ENCODE data around the gene SPACA7. TPM values are rescaled to one million over a fixed set of nuclear protein-coding genes. Genes with fewer than 3 reads are reported as not detected.
A peak's percentile ranks its signal among the peaks of the same experiment; 100 is the strongest.

The SPACA7 gene
- total and polyA plus RNA-seq, 4 donors: not detected

DNA sequence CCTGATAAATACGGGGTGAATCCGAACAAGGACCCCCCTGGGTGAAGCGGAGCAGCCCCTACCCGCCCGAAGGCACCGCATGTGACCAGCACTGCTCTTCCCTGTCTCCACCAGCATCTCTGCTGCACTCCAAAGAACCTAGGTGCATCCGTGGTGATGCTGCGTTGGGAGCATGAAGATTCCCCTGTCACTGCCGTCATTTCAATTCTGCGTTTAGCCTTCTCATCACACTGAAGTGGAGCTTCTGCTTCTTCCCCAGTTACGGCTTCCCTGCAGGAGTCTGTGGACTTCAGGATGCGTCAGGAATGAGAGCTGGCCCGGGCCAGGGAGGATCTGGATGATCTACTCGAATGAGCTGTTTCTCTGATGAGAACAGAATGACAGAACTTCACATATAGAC, 47.9 kb downstream of the SPACA7 start:
- Histone ChIP-seq H3K27ac (ENCODE audit: low read depth in 1 of 2, low read length in 2 of 2) (no peak overlapping the region), H3K4me3 (ENCODE audit: low read depth in 1 of 3, low read length in 3 of 3) (peak overlapping the region in 2 of 3 donors; percentile 17 to 20), H3K36me3 (ENCODE audit: control insufficient read depth in 4 of 4, insufficient read depth in 3 of 4, low read depth in 1 of 4, low read length in 3 of 4) (peaks cover 0 to 10% (median 5%) of the 10 kb centered on the region in 4 donors), H3K27me3 (ENCODE audit: control insufficient read depth in 4 of 4, insufficient read depth in 4 of 4, low read length in 3 of 4) (no peaks in the 10 kb centered on the region), H3K4me1 (ENCODE audit: control insufficient read depth in 4 of 4, insufficient read depth in 4 of 4, low read length in 3 of 4) (no peaks in the 10 kb centered on the region), H3K9me3 (ENCODE audit: control insufficient read depth in 4 of 4, low read length in 3 of 4) (peaks cover 3 to 19% (median 14%) of the 10 kb centered on the region in 4 donors), H3K9ac (ENCODE audit: low read depth in 1 of 2, low read length in 2 of 2) (no peak overlapping the region)
- WGBS: 82% methylated on average over 14 of the region's 14 CpGs
- TF ChIP-seq CTCF (IDR thresholded peaks at IDR 0.05; ENCODE audit: low read depth, low read length, missing input control) (no peak), NR2F2 (IDR thresholded peaks at IDR 0.05) (no peak), HNF4A (conservative IDR thresholded peaks at IDR 0.05) (no peak), FOXA2 (IDR thresholded peaks at IDR 0.05) (no peak), JUND (IDR thresholded peaks at IDR 0.05) (no peak), RXRA (IDR thresholded peaks at IDR 0.05) (no peak), TAF1 (conservative IDR thresholded peaks at IDR 0.05) (no peak), YY1 (IDR thresholded peaks at IDR 0.05) (no peak), MAX (IDR thresholded peaks at IDR 0.05) (no peak), FOXA1 (IDR thresholded peaks at IDR 0.05) (no peak), GABPA (IDR thresholded peaks at IDR 0.05 in 1 of 2, conservative IDR thresholded peaks at IDR 0.05 in 1 of 2) (no peak)
- TF ChIP-seq, protein P1, sequence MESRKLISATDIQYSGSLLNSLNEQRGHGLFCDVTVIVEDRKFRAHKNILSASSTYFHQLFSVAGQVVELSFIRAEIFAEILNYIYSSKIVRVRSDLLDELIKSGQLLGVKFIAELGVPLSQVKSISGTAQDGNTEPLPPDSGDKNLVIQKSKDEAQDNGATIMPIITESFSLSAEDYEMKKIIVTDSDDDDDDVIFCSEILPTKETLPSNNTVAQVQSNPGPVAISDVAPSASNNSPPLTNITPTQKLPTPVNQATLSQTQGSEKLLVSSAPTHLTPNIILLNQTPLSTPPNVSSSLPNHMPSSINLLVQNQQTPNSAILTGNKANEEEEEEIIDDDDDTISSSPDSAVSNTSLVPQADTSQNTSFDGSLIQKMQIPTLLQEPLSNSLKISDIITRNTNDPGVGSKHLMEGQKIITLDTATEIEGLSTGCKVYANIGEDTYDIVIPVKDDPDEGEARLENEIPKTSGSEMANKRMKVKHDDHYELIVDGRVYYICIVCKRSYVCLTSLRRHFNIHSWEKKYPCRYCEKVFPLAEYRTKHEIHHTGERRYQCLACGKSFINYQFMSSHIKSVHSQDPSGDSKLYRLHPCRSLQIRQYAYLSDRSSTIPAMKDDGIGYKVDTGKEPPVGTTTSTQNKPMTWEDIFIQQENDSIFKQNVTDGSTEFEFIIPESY (IDR thresholded peaks at IDR 0.05): no peak
- no peak for DNase-seq (ENCODE audit: low spot score)

DNA sequence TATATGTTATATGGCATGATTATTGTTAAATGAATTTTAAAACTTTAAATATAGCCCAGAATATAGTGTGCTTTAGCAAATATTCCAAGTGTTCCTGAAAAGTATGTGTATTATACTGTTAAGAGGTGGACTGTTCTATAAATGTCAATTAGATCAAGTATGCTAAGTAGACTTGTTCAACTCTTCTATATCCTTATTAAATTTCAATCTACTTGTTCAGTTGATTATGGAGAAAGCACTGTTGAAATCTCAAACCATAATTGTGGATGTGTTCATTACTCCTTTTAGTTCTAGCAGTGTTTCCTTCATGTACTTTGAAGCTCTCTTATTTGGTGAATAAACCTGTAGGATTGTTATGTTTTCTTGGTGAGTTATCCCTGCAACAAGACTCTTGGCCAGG, 52.5 kb downstream of the SPACA7 start:
- Histone ChIP-seq H3K4me1 (ENCODE audit: control insufficient read depth in 4 of 4, insufficient read depth in 4 of 4, low read length in 3 of 4) (no peaks in the 10 kb centered on the region), H3K27me3 (ENCODE audit: control insufficient read depth in 4 of 4, insufficient read depth in 4 of 4, low read length in 3 of 4) (no peaks in the 10 kb centered on the region), H3K4me3 (ENCODE audit: low read depth in 1 of 3, low read length in 3 of 3) (no peak overlapping the region), H3K36me3 (ENCODE audit: control insufficient read depth in 4 of 4, insufficient read depth in 3 of 4, low read depth in 1 of 4, low read length in 3 of 4) (peaks cover 0 to 10% (median 4%) of the 10 kb centered on the region in 4 donors), H3K9ac (ENCODE audit: low read depth in 1 of 2, low read length in 2 of 2) (no peak overlapping the region), H3K27ac (ENCODE audit: low read depth in 1 of 2, low read length in 2 of 2) (no peak overlapping the region), H3K9me3 (ENCODE audit: control insufficient read depth in 4 of 4, low read length in 3 of 4) (peaks cover 0 to 10% (median 8%) of the 10 kb centered on the region in 4 donors)
- no peak for DNase-seq (ENCODE audit: low spot score)
- TF ChIP-seq RAD21 (IDR thresholded peaks at IDR 0.05) (no peak), GABPA (IDR thresholded peaks at IDR 0.05 in 1 of 2, conservative IDR thresholded peaks at IDR 0.05 in 1 of 2) (no peak), FOXA2 (IDR thresholded peaks at IDR 0.05) (no peak), MAX (IDR thresholded peaks at IDR 0.05) (no peak), NR2F2 (IDR thresholded peaks at IDR 0.05) (no peak), CTCF (IDR thresholded peaks at IDR 0.05; ENCODE audit: low read depth, low read length, missing input control) (no peak), RXRA (IDR thresholded peaks at IDR 0.05) (no peak), TAF1 (conservative IDR thresholded peaks at IDR 0.05) (no peak), HNF4G (IDR thresholded peaks at IDR 0.05) (no peak), HNF4A (conservative IDR thresholded peaks at IDR 0.05) (no peak), REST (IDR thresholded peaks at IDR 0.05) (no peak), FOXA1 (IDR thresholded peaks at IDR 0.05) (no peak)
- TF ChIP-seq, protein P1 (IDR thresholded peaks at IDR 0.05): no peak
